K562 (cell line): ENCODE measurements around the gene GDF15.

Experiments
- ADNP ChIP-seq: fragments of 200-800 bp; sonication (Bioruptor generic); IDR thresholded peaks from 2 replicates; pipeline ENCODE4 v1.6.1; 2016; ENCODE audit warnings: missing genetic modification characterization, missing compliant biosample characterization
- BRCA1 ChIP-seq, 2 experiments: fragments of 450-650 bp in 1 of 2; sonication (generic) in 1 of 2; formaldehyde crosslinking in 1 of 2; IDR thresholded peaks; 2 replicates each; pipeline versions ENCODE4 v1.5.0 to v1.6.1; 2017 to 2020; ENCODE audit warnings: mild to moderate bottlenecking in 1 of 2, missing genetic modification reagents in 1 of 2
- RB1 ChIP-seq: fragments of 450-650 bp; IDR thresholded peaks from 2 replicates; pipeline ENCODE4 v1.6.1; 2017; ENCODE audit warnings: low read depth, mild to moderate bottlenecking
- TAF1 ChIP-seq: IDR thresholded peaks from 2 replicates; pipeline ENCODE4 v1.6.1; 2011; ENCODE audit warnings: mild to moderate bottlenecking, low read length, moderate library complexity; ENCODE audit not compliant: insufficient read depth, control insufficient read depth, severe bottlenecking; ENCODE audit errors: extremely low read depth
- ZNF253 ChIP-seq: fragments of 250-450 bp; sonication (Bioruptor Pico); conservative IDR thresholded peaks from 2 replicates; pipeline ENCODE4 v1.6.1; 2021; ENCODE audit warnings: mild to moderate bottlenecking
- TF ChIP-seq, protein P1 (sequence below), 3 experiments: IDR thresholded peaks in 2 of 3; conservative IDR thresholded peaks in 1 of 3; 2 replicates each; pipeline ENCODE4 v1.5.1; 2011 to 2012; ENCODE audit warnings: low read length in 3 of 3, mild to moderate bottlenecking in 3 of 3, control low read depth in 2 of 3, improper control_type of control experiment in 1 of 3, inconsistent platforms in 1 of 3, low read depth in 1 of 3, mixed read lengths in 1 of 3, moderate library complexity in 1 of 3; ENCODE audit not compliant: insufficient read depth in 2 of 3
- TF ChIP-seq, protein P2 (sequence below): sonication (generic); formaldehyde crosslinking; IDR thresholded peaks from 2 replicates; pipeline ENCODE4 v1.9.0; 2022; ENCODE audit warnings: mild to moderate bottlenecking, missing genetic modification reagents

DNA sequence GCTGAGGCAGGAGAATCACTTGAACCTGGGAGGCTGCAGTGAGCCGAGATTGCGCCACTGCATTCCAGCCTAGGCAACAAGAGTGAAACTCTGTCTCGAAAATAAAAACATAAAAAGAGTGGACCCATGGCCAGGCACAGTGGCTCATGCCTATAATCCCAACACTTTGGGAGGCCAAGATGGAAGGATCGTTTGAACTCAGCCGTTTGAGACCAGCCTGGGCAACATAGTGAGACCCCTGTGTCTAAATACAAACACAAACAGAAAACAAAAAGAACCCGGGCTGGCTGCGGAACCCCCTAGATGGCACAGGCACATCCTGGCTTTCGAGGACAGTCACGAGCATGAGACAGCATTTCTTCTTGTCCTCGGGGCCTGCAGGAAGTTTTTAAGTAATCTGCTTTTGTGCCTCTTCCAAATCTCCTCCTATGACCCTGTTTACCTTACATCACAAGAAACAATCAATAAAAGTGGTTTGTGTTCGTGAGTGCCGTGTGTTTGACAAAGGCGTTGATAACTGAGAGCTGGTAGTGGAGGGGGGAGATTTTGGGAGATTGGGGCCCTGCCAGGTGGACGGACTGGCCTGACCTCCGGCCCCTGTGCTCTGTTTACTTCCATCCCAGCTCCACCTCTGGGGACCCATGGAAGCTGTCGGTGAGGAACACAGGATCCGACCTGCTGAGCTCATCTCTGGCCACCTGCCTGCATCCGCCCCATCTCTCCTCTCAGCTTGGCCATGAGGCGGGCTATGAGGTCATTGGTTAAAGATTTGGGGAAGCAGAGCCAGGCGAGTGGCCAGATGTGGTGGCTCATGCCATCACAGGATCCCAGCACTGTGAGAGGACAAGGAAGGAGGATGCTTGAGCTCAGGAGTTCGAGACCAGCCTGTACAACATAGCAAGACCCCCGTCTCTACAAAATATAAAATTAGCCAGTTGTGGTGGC, 5.9 kb upstream of the GDF15 start:
- TF ChIP-seq RB1 = no peak
- TF ChIP-seq, protein P1, sequence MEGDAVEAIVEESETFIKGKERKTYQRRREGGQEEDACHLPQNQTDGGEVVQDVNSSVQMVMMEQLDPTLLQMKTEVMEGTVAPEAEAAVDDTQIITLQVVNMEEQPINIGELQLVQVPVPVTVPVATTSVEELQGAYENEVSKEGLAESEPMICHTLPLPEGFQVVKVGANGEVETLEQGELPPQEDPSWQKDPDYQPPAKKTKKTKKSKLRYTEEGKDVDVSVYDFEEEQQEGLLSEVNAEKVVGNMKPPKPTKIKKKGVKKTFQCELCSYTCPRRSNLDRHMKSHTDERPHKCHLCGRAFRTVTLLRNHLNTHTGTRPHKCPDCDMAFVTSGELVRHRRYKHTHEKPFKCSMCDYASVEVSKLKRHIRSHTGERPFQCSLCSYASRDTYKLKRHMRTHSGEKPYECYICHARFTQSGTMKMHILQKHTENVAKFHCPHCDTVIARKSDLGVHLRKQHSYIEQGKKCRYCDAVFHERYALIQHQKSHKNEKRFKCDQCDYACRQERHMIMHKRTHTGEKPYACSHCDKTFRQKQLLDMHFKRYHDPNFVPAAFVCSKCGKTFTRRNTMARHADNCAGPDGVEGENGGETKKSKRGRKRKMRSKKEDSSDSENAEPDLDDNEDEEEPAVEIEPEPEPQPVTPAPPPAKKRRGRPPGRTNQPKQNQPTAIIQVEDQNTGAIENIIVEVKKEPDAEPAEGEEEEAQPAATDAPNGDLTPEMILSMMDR (IDR thresholded peaks at IDR 0.05 in 2 of 3, conservative IDR thresholded peaks at IDR 0.05 in 1 of 3; ENCODE audit: insufficient read depth in 2 of 3, low read depth in 1 of 3, low read length in 3 of 3) = no peak
- TF ChIP-seq TAF1 = no peak
- TF ChIP-seq ZNF253 (CRISPR knock-in tag) = no peak
- TF ChIP-seq, protein P2, sequence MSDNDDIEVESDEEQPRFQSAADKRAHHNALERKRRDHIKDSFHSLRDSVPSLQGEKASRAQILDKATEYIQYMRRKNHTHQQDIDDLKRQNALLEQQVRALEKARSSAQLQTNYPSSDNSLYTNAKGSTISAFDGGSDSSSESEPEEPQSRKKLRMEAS = peak; percentile 91
- no peak for TF ChIP-seq BRCA1 (IDR thresholded peaks at IDR 0.05)
- no peak for TF ChIP-seq BRCA1 (CRISPR knock-in tag; IDR thresholded peaks at IDR 0.05)
- TF ChIP-seq ADNP (tag) = no peak
